Mesodermal cell (in vitro differentiated cells): ENCODE data around the gene FHOD1.

Experiments used
- H3K27ac ChIP-seq: 2 replicates; pipeline ENCODE4 v1.7.0; 2013; ENCODE audit warnings: mild to moderate bottlenecking, low read depth, low read length, moderate library complexity; ENCODE audit not compliant: severe bottlenecking
- H3K36me3 ChIP-seq: 2 replicates; pipeline ENCODE4 v1.7.1; 2013; ENCODE audit warnings: mild to moderate bottlenecking, low read length, moderate library complexity; ENCODE audit not compliant: control insufficient read depth, insufficient read depth
- H3K4me1 ChIP-seq: one replicate; pipeline ENCODE4 v1.7.1; 2013; ENCODE audit warnings: mild to moderate bottlenecking, low read length; ENCODE audit not compliant: insufficient read depth, control insufficient read depth, poor library complexity, severe bottlenecking
- H3K4me3 ChIP-seq: 2 replicates; pipeline ENCODE4 v1.7.0; 2013; ENCODE audit warnings: low read length, control low read depth, mild to moderate bottlenecking; ENCODE audit not compliant: insufficient read depth, poor library complexity, severe bottlenecking; ENCODE audit errors: extremely low read depth
- H3K9me3 ChIP-seq: 2 replicates; pipeline ENCODE4 v1.7.1; 2013; ENCODE audit warnings: mild to moderate bottlenecking, low read length, moderate library complexity; ENCODE audit not compliant: control insufficient read depth
- WGBS, 2 experiments: methylation state at CpG; one replicate each; pipeline ENCODE4 v1.1.5; 2013; ENCODE audit warnings: missing lambda C conversion rate in 2 of 2; ENCODE audit not compliant: insufficient coverage in 2 of 2; 5-methylcytosine and 5-hydroxymethylcytosine counted together

FHOD1 gene

DNA sequence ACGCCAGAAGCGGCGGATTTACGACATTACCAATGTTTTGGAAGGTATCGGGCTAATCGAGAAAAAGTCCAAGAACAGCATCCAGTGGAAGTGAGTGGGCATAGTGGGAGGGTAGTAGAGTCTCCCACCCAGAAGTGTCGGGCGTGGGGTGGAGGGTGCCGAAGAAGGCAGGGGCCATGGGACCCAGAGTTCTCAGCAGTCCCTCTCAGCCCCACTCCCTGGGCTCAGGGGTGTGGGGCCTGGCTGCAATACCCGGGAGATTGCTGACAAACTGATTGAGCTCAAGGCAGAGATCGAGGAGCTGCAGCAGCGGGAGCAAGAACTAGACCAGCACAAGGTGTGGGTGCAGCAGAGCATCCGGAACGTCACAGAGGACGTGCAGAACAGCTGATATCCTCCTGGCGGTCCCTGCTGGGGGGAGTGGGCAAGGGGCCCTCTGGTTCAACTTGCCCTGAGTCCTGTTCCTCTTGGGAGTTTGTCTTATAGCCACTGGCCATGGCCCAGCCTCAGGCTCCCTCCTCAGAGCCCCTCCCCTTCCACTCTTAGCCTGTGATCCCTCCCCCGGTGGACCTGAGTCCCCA, 54.4 kb downstream of the FHOD1 start:
- Histone ChIP-seq H3K9me3 (no peaks in the 10 kb centered on the region), H3K4me1 (peaks cover 19% of the 10 kb centered on the region), H3K27ac (peak overlapping the region; percentile 23), H3K4me3 (peak overlapping the region; percentile 100), H3K36me3 (peaks cover 50% of the 10 kb centered on the region)
- whole genome bisulfite sequencing, 2 experiments, result 43 to 47% methylated on average over 16 to 17 of the region's 17 CpGs

GRCh38 chr16:67191995-67192681, 55.1 kb downstream of the FHOD1 start, which contains the start of gene E2F4:
E2F4 (plus strand) TSS chr16:67192155; CDS start chr16:67192228, 73 bp downstream.
- Histone ChIP-seq H3K9me3 (no peaks in the 10 kb centered on the region), H3K4me1 (peaks cover 24% of the 10 kb centered on the region), H3K27ac (peak within 1 kb of the TSS; percentile 23), H3K4me3 (peak within 1 kb of the TSS; percentile 100), H3K36me3 (peaks cover 42% of the 10 kb centered on the region)
- 0% methylated on average over 49 to 54 of the region's 54 CpGs for WGBS, 2 experiments

- Histone ChIP-seq H3K36me3 (peaks cover 36% of the 10 kb centered on the region), H3K4me1 (peaks cover 31% of the 10 kb centered on the region), H3K27ac (no peak overlapping the region), H3K4me3 (peak overlapping the region; percentile 100), H3K9me3 (no peaks in the 10 kb centered on the region)
- WGBS, 2 experiments, result 28 to 44% methylated on average over 6 to 7 of the region's 9 CpGs
Observed at GRCh38 chr16:67191411-67191994, 55.8 kb downstream of the FHOD1 start.

DNA sequence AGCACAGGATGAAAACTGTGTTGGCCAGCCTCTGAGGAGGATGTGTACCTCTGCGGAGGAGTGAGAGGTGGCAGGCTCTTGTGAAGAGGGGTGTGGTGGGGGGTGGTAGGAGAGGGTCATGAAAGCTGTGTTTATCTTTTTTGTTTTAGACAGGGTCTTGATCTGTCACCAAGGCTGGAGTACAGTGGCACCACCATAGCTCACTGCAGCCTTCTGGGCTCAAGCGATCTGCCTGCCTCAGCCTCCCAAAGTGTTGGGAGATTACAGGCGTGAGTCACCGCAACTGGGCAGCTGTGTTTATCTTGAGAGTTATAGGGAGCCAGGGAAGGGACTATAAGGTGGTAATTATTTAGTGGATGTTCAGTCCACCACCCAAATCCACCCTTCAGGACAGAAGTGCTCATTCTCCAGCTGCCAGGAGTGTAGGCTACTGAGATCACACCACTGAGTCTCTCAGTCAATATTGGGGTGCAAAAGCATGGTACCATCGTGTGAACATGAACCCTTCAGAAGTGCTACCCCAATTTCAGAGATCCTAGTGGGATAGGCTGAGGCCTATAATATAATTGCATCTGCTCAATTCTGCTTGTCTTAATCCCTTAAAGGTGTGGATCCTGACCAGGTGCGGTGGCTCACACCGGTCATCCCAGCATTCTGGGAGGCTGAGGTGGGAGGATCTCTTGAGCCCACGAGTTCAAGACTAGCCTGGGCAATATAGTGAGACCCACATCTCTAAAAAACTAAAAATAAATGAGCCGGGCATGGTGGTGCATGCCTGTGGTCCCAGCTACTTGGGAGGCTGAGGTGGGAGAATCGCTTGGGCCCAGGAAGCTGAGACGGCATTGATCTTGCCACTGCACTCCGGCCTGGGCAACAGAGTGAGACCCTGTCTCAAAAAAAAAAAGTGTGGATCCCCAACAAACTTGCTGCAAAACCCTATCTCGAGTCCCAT, 56.6 kb downstream of the FHOD1 start:
- WGBS, 2 experiments, result 89 to 91% methylated on average over 5 to 6 of the region's 13 CpGs
- peaks cover 39% of the 10 kb centered on the region for H3K4me1 ChIP-seq
- no peak overlapping the region for H3K4me3 ChIP-seq

DNA sequence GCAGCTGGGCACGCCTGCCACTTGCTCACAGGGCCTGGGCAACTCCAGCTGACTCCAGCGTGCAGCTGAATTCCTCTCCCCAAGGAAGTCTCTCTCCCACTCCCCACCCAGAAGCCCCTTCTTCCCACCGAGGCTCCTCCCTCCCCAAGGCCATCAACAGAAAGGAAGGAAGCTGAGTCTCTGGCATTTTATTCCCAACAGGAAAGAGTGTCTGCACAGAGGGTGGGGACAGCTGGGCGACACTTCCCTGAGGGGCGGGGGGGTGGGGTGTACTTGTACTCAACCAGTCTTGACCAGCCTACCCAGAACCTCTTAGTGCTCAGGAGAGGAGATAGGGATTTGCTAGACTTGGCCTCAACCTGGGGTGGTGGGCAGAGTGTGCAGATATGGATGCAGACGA, 57.2 kb downstream of the FHOD1 start, which contains the start of gene EXOC3L1:
Gene EXOC3L1 (minus strand): TSS at position 96 of the 400 bp plus-strand sequence. CDS start 460 bp downstream, outside the sequence.
- WGBS, 2 experiments, result 39 to 79% methylated on average over 2 to 3 of the region's 6 CpGs
- Histone ChIP-seq H3K9me3 (no peaks in the 10 kb centered on the region), H3K4me1 (peaks cover 42% of the 10 kb centered on the region), H3K4me3 (peak within 1 kb of the TSS; percentile 22), H3K27ac (no peak within 1 kb of the TSS), H3K36me3 (peaks cover 22% of the 10 kb centered on the region)

More for the DNA sequence above, 56.6 kb downstream of the FHOD1 start:
- Histone ChIP-seq H3K36me3 (peaks cover 29% of the 10 kb centered on the region), H3K27ac (no peak overlapping the region), H3K9me3 (no peaks in the 10 kb centered on the region)

- Histone ChIP-seq H3K36me3 (peaks cover 9% of the 10 kb centered on the region), H3K4me1 (peaks cover 41% of the 10 kb centered on the region), H3K27ac (no peak overlapping the region), H3K9me3 (no peaks in the 10 kb centered on the region), H3K4me3 (no peak overlapping the region)
- 95 to 96% methylated on average over 12 to 14 of the region's 15 CpGs for WGBS, 2 experiments
Observed at GRCh38 chr16:67188798-67189197, 58.5 kb downstream of the FHOD1 start.

GRCh38 chr16:67188323-67188722, 59.0 kb downstream of the FHOD1 start:
- Histone ChIP-seq H3K9me3 (no peaks in the 10 kb centered on the region), H3K36me3 (peaks cover 5% of the 10 kb centered on the region), H3K27ac (no peak overlapping the region), H3K4me3 (no peak overlapping the region), H3K4me1 (peaks cover 37% of the 10 kb centered on the region)
- whole genome bisulfite sequencing, 2 experiments, result 77 to 92% methylated on average over 3 to 4 of the region's 4 CpGs

GRCh38 chr16:67187175-67187890, 59.9 kb downstream of the FHOD1 start:
- WGBS, 2 experiments, result 92 to 94% methylated on average over 23 to 26 of the region's 26 CpGs
- Histone ChIP-seq H3K9me3 (no peaks in the 10 kb centered on the region), H3K27ac (no peak overlapping the region), H3K4me1 (peaks cover 37% of the 10 kb centered on the region), H3K36me3 (no peaks in the 10 kb centered on the region), H3K4me3 (no peak overlapping the region)

DNA sequence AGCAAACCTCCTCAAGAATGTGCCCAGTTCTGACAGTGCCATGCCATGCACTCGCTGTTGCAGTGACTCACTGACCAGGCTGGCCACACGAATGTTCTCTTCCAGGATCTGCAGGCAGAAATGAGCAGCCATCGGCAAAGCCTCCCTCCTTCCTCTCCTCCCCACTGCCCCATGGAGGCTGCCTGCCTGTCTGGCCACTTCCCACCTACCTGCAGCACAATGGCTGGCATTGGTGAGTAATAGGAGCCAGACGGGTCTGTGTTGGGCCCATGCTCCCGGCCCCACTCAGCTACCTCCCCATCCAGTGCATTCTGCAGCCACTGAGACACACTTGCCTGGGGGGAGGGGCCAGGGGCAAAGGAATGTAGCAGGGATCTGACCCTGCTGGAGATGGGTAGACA, 60.7 kb downstream of the FHOD1 start:
- Histone ChIP-seq H3K36me3 (no peaks in the 10 kb centered on the region), H3K9me3 (no peaks in the 10 kb centered on the region), H3K27ac (no peak overlapping the region), H3K4me1 (peaks cover 36% of the 10 kb centered on the region), H3K4me3 (no peak overlapping the region)
- 32 to 57% methylated on average over 2 of the region's 5 CpGs for WGBS, 2 experiments
